GM19452 (cell line): ENCODE results near the gene HIVEP2.

Experiments
- ATAC-seq: cut with Tn5 transposase; IDR thresholded peaks from one replicate; pipeline ENCODE4 v1.9.1; 2021; ENCODE audit not compliant: unreplicated experiment

Gene HIVEP2

GRCh38 chr6:142718667-142719191 is 226.2 kb downstream of the HIVEP2 start:
- no peak for ATAC-seq

GRCh38 chr6:142716097-142716496 is 228.9 kb downstream of the HIVEP2 start:
- no peak for ATAC-seq

GRCh38 chr6:142714951-142715785 is 229.8 kb downstream of the HIVEP2 start:
- ATAC-seq: no peak

- ATAC-seq: no peak
Measured at GRCh38 chr6:142713959-142714358, 231.0 kb downstream of the HIVEP2 start.

GRCh38 chr6:142712231-142712630 is 232.7 kb downstream of the HIVEP2 start:
- ATAC-seq: no peak

- ATAC-seq: no peak
Measured at GRCh38 chr6:142708651-142709050, 236.3 kb downstream of the HIVEP2 start.

- no peak for ATAC-seq
Measured at GRCh38 chr6:142707255-142707654, 237.7 kb downstream of the HIVEP2 start.

GRCh38 chr6:142706210-142706609 is 238.8 kb downstream of the HIVEP2 start:
- no peak for ATAC-seq

- no peak for ATAC-seq
Measured at GRCh38 chr6:142705054-142705453, 239.9 kb downstream of the HIVEP2 start.

- no peak for ATAC-seq
Measured at GRCh38 chr6:142702501-142703460, 242.2 kb downstream of the HIVEP2 start.
